HepG2 (cell line): Measurements from ENCODE around the gene GMPPA. TPM values are rescaled to one million over a fixed set of nuclear protein-coding genes. Genes with fewer than 3 reads are reported as not detected.
A peak's percentile ranks its signal among the peaks of the same experiment; 100 is the strongest.

ENCODE experiments used
- AKAP8 ChIP-seq: sonication (generic); formaldehyde crosslinking; IDR thresholded peaks from 2 replicates; pipeline ENCODE4 v1.5.1; 2020; ENCODE audit warnings: mild to moderate bottlenecking, missing genetic modification reagents
- ATM ChIP-seq: fragments of 450-650 bp; IDR thresholded peaks from 2 replicates; pipeline ENCODE4 v1.7.1; 2017; ENCODE audit warnings: mild to moderate bottlenecking, borderline replicate concordance
- CERS6 ChIP-seq: sonication (generic); formaldehyde crosslinking; IDR thresholded peaks from 2 replicates; pipeline ENCODE4 v1.5.0; 2020; ENCODE audit warnings: missing genetic modification reagents
- DR1 ChIP-seq: sonication (generic); formaldehyde crosslinking; IDR thresholded peaks from 2 replicates; pipeline ENCODE4 v1.8.0; 2021; ENCODE audit warnings: mild to moderate bottlenecking, missing genetic modification reagents, inconsistent platforms
- ELF1 ChIP-seq: sonication (generic); formaldehyde crosslinking; IDR thresholded peaks from 2 replicates; pipeline ENCODE4 v1.4.0; 2020; ENCODE audit warnings: missing genetic modification reagents
- ETV5 ChIP-seq: IDR thresholded peaks from 2 replicates; pipeline ENCODE4 v1.6.1; 2018; ENCODE audit warnings: missing biosample characterization, missing genetic modification reagents, inconsistent platforms, borderline replicate concordance
- FOXP1 ChIP-seq, 2 experiments: fragments of 450-650 bp in 1 of 2; IDR thresholded peaks; 2 replicates each; pipeline ENCODE4 v1.6.1; 2017 to 2018; ENCODE audit warnings: antibody characterized with exemption in 1 of 2
- JDP2 ChIP-seq: sonication (generic); formaldehyde crosslinking; IDR thresholded peaks from 2 replicates; pipeline ENCODE4 v1.8.1; 2022; ENCODE audit warnings: missing genetic modification reagents, borderline replicate concordance
- ONECUT2 ChIP-seq: sonication (generic); formaldehyde crosslinking; IDR thresholded peaks from 2 replicates; pipeline ENCODE4 v1.4.0; 2020; ENCODE audit warnings: missing genetic modification reagents
- PATZ1 ChIP-seq: sonication (generic); formaldehyde crosslinking; IDR thresholded peaks from 2 replicates; pipeline ENCODE4 v1.4.0; 2020; ENCODE audit warnings: missing genetic modification reagents
- POLR2G ChIP-seq: fragments of 200-400 bp; formaldehyde crosslinking; IDR thresholded peaks from 2 replicates; pipeline ENCODE4 v1.6.1; 2018; ENCODE audit warnings: mild to moderate bottlenecking, low read depth, low read length, moderate library complexity
- SSRP1 ChIP-seq: IDR thresholded peaks from 2 replicates; pipeline ENCODE4 v1.6.1; 2016; ENCODE audit warnings: control low read depth
- ZNF343 ChIP-seq: sonication (generic); formaldehyde crosslinking; IDR thresholded peaks from 2 replicates; pipeline ENCODE4 v1.4.0; 2020; ENCODE audit warnings: mild to moderate bottlenecking, missing genetic modification reagents
- ZNF350 ChIP-seq: sonication (generic); formaldehyde crosslinking; IDR thresholded peaks from 2 replicates; pipeline ENCODE4 v1.4.0; 2020; ENCODE audit warnings: mild to moderate bottlenecking, low read depth, missing genetic modification reagents, borderline replicate concordance
- ZNF468 ChIP-seq: sonication (generic); formaldehyde crosslinking; IDR thresholded peaks from 2 replicates; pipeline ENCODE4 v1.8.0; 2022; ENCODE audit warnings: mild to moderate bottlenecking, moderate library complexity, missing genetic modification reagents
- ZNF546 ChIP-seq: sonication (generic); formaldehyde crosslinking; conservative IDR thresholded peaks from 2 replicates; pipeline ENCODE4 v1.8.1; 2023; ENCODE audit warnings: mild to moderate bottlenecking, missing genetic modification reagents
- ZNF580 ChIP-seq: IDR thresholded peaks from 2 replicates; pipeline ENCODE4 v1.6.1; 2016; ENCODE audit warnings: low read depth, borderline replicate concordance
- ZNF687 ChIP-seq: sonication (generic); formaldehyde crosslinking; IDR thresholded peaks from 2 replicates; pipeline ENCODE4 v1.5.1; 2020; ENCODE audit warnings: mild to moderate bottlenecking, missing genetic modification reagents, moderate library complexity
- ZNF800 ChIP-seq: sonication (generic); formaldehyde crosslinking; IDR thresholded peaks from 2 replicates; pipeline ENCODE4 v1.4.0; 2020; ENCODE audit warnings: missing genetic modification reagents
- ZSCAN9 ChIP-seq: IDR thresholded peaks from 2 replicates; pipeline ENCODE4 v1.6.1; 2016; ENCODE audit warnings: borderline replicate concordance
- polyA plus RNA-seq, 8 experiments: library from polyadenylated mRNA; depleted of rRNA in 3 of 8; stranded (reverse) in 7 of 8; unstranded in 1 of 8; fragments of >200 nt; fragmentation: Illumina TruSeq in 4 of 8; extraction: Trizol in 4 of 8; gene quantifications; 2 replicates each; pipeline versions ENCODE4 v1.2.1 to v1.2.3, GENCODE V29; 2011 to 2016; ENCODE audit warnings: low read depth in 4 of 8, missing spikeins in 1 of 8, mixed read lengths in 1 of 8; ENCODE audit not compliant: insufficient read depth in 1 of 8
- total RNA-seq, 5 experiments: library from RNA; depleted of rRNA; stranded (reverse); fragments of >200 nt; fragmentation: Illumina TruSeq; extraction: Trizol; gene quantifications; 2 replicates each; pipeline ENCODE4 v1.2.3, GENCODE V29; 2016; ENCODE audit warnings: low read depth in 1 of 5

The GMPPA gene
- total and polyA plus RNA-seq, 2 of the 13 experiments (the other 11 are each of a cell fraction or from before 2014, with no cell fraction given), result 81.1 to 106 TPM

GRCh38 chr2:219459460-219460311 is 39.0 kb upstream of the GMPPA start (continued):
- peak; percentile 32; the same call in 1 of the 2 replicates for TF ChIP-seq PATZ1 (CRISPR knock-in tag)
- TF ChIP-seq DR1 (CRISPR knock-in tag), result no peak
- TF ChIP-seq ZNF350 (CRISPR knock-in tag), result peak; percentile 12; the same call in 1 of the 2 replicates
- no peak for TF ChIP-seq ZSCAN9 (CRISPR knock-in tag)
- peak; percentile 58 for TF ChIP-seq ZNF687 (CRISPR knock-in tag)
- TF ChIP-seq ZNF468 (CRISPR knock-in tag), result no peak
- no peak for TF ChIP-seq AKAP8
- no peak for TF ChIP-seq ZNF546 (CRISPR knock-in tag)
- no peak for TF ChIP-seq FOXP1 (IDR thresholded peaks at IDR 0.05)
- no peak for TF ChIP-seq FOXP1 (CRISPR knock-in tag; IDR thresholded peaks at IDR 0.05)
- TF ChIP-seq ZNF800 (CRISPR knock-in tag), result no peak
- TF ChIP-seq ZNF580 (CRISPR knock-in tag), result peak; percentile 58; the same call in 1 of the 2 replicates
- no peak for TF ChIP-seq JDP2 (CRISPR knock-in tag)
- no peak for TF ChIP-seq ONECUT2 (CRISPR knock-in tag)
- 0 out of 2 replicates have a peak, but pooled peaks have one; percentile 27 for TF ChIP-seq ELF1 (CRISPR knock-in tag)
- TF ChIP-seq ZNF343 (CRISPR knock-in tag), result no peak
- no peak for TF ChIP-seq SSRP1 (CRISPR knock-in tag)
- TF ChIP-seq ETV5 (CRISPR knock-in tag), result peak; percentile 76
- no peak for TF ChIP-seq CERS6
- TF ChIP-seq ATM, result no peak
- no peak for TF ChIP-seq POLR2G
